Lower leg skin (tissue), 3 donors: ENCODE results near the gene PYY.

Experiments
- POLR2A ChIP-seq, 2 donors: fragments of 450-650 bp; IDR thresholded peaks; one replicate each; pipeline ENCODE4 v1.6.1; 2016 to 2017; ENCODE audit warnings: antibody characterized with exemption in 2 of 2, mild to moderate bottlenecking in 1 of 2, moderate library complexity in 1 of 2
- TF ChIP-seq, protein P1 (sequence below), 3 donors: fragments of 450-650 bp; IDR thresholded peaks; one replicate each; pipeline ENCODE4 v1.5.1; 2016; ENCODE audit warnings: antibody characterized with exemption in 3 of 3, mild to moderate bottlenecking in 3 of 3, moderate library complexity in 2 of 3

DNA sequence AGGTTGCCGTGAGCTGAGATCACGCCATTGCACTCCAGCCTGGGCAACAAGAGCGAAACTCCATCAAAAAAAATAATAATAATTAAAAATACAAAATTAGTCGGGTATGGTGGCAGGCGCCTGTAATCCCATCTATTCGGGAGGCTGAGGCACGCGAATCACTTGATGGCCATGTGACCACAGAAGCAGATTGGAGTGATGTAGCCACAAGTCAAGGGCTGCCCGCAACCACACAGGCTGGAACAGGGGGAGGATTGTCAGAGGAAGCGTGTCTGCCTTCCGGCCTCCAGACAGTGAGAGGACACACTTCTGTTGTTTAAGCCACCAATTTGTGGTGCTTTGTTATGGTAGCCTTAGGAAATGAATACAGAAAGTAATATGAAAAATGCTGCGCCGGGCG, 38.9 kb upstream of the PYY start:
- TF ChIP-seq, protein P1, sequence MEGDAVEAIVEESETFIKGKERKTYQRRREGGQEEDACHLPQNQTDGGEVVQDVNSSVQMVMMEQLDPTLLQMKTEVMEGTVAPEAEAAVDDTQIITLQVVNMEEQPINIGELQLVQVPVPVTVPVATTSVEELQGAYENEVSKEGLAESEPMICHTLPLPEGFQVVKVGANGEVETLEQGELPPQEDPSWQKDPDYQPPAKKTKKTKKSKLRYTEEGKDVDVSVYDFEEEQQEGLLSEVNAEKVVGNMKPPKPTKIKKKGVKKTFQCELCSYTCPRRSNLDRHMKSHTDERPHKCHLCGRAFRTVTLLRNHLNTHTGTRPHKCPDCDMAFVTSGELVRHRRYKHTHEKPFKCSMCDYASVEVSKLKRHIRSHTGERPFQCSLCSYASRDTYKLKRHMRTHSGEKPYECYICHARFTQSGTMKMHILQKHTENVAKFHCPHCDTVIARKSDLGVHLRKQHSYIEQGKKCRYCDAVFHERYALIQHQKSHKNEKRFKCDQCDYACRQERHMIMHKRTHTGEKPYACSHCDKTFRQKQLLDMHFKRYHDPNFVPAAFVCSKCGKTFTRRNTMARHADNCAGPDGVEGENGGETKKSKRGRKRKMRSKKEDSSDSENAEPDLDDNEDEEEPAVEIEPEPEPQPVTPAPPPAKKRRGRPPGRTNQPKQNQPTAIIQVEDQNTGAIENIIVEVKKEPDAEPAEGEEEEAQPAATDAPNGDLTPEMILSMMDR (IDR thresholded peaks at IDR 0.05): no peak
- TF ChIP-seq POLR2A (IDR thresholded peaks at IDR 0.05): no peak
